Measurements from ENCODE around the gene C19orf67. TPM values are rescaled to one million over a fixed set of nuclear protein-coding genes. Genes with fewer than 3 reads are reported as not detected.
"Not testable (repeated sequence)": the region's sequence is repeated elsewhere in the genome, so short reads cannot be mapped to it uniquely, and the experiment has no call there.

Gene C19orf67
- total RNA-seq, 1 donor from 2014 or later = not detected

- FAIRE-seq (no peak), DNase-seq (ENCODE audit: low spot score in 2 of 2) (no peak)
Measured at GRCh38 chr19:14059652-14060155, 25.9 kb downstream of the C19orf67 start.

DNA sequence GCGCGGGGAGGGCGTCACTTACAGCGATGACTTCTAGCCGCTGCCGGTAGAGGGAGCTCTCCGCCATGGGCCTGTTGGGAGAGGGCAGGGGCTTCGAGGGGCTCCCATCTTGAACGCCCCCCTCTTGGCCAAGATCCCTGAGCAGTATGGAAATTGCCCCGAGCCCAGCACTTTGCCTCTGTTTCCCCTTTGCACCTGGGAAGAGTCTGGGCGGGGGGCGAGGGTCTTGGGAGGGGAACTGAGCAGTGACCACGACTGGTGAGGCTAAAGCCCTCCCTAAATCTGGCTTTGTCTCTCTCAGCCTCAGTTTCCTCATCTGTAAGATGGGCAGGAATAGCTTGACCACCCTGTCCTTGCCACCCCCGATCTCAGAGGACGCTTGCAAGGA is 26.5 kb downstream of the C19orf67 start:
- FAIRE-seq = no peak
- no peak for DNase-seq (ENCODE audit: low spot score in 2 of 2)

- FAIRE-seq (no peak), DNase-seq (ENCODE audit: low spot score in 2 of 2) (no peak)
Measured at GRCh38 chr19:14058182-14059092, 27.1 kb downstream of the C19orf67 start.

DNA sequence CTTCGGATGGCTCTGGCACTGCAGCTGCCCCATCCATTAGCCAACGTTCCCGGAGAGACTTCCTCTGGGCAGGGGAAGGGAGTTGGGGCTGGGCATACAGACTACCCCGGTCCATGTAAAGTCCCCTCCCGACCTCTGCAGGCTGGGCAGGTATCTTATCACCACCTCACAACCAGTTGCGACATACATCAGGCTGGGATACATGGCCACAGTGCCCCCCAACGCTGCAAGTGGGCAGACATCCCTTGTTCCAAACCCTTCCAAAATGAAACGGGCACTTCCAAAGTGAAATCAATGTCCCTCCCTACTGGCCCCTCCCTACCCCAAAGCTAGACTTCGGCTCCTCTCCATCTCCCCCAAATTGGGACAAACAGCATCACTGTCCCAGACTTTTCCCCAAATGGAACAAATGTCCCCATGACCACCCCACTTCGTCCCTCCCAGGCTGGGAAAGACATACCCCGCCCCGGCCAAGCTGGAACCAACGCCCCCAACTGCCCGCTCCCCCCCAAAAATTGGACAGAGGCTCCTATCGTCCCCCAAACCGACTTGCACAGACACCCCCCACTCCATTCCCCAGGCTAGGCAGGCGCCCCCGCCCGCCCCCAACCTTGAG is 28.7 kb downstream of the C19orf67 start:
- peak in 1 of 2 donors; percentile 39 for DNase-seq (ENCODE audit: low spot score in 2 of 2)
- FAIRE-seq = no peak

DNA sequence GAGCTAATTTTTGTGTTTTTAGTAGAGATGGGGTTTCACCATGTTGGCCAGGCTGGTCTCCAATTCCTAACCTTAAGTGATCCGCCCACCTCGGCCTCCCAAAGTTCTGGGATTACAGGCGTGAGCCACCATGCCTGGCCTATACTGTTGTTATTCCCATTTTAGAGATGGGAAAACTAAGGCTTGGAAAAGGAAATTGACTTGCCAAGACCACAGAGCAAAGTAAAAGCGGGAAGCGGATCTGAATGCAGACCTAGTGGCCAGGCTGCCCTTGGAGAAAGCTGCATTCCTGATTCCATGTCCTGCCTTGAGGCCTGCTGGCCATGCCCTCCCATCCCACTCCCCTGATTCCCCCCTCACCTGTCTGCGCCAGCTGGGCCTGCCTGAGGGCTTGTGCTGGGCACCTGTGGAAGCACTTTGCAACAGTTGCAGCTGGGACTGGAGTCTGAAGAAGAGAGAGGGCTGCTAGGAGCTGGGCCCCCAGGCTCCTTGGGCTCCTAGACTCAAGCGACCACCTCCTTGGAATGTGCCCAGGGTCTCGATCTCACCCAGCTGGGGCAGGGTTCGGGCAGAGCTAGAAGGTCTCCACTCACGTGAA is 29.4 kb downstream of the C19orf67 start:
- DNase-seq (ENCODE audit: low spot score in 2 of 2) = no peak
- no peak for FAIRE-seq

DNA sequence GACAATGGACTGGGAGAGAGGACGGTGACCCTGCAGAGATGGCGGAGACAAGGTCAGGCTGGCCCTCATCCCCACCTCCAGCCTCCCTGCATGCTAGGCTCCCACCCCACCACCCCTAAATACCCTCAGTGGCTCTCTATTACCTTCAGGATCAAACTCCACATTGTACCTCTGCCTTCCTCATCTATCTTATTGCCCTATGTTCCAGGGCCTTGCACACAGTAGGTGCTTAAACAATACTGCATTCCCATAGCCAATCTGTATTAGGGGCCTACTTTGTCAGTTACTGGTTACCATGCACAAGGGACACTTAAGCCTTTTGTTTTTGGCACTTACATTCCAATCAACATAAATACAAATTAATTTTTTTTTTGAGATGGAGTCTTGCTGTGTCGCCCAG is 30.2 kb downstream of the C19orf67 start:
- no peak for FAIRE-seq
- no peak for DNase-seq (ENCODE audit: low spot score in 2 of 2)

GRCh38 chr19:14054721-14055120 is 30.9 kb downstream of the C19orf67 start:
- DNase-seq (ENCODE audit: low spot score in 2 of 2) (no peak), FAIRE-seq (no peak)

GRCh38 chr19:14054099-14054498 is 31.5 kb downstream of the C19orf67 start:
- FAIRE-seq (no peak), DNase-seq (ENCODE audit: low spot score in 2 of 2) (no peak)

DNA sequence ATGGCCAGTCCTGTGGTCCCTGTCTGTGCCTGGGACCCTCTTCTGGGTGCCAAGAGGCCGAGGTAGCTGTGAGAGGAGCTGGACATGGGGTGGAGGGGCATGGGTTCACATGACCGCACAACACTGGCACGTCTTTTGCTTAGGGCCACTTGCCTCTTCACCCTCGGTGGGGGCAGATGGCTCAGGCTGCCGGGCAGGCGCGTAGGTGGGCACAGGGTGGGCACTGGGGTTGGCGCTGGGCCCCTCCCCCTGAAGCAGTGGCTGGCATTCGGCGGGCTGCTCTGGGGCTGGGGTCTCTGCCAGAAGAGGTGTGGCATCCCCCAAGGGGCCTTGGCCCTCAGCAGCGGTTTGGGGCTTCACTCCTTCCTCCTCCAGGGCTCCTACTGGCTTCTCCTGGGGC is 32.1 kb downstream of the C19orf67 start:
- DNase-seq (ENCODE audit: low spot score in 2 of 2) (no peak), FAIRE-seq (no peak)

GRCh38 chr19:14053032-14053431 is 32.6 kb downstream of the C19orf67 start:
- FAIRE-seq = no peak
- DNase-seq (ENCODE audit: low spot score in 2 of 2) = no peak

DNA sequence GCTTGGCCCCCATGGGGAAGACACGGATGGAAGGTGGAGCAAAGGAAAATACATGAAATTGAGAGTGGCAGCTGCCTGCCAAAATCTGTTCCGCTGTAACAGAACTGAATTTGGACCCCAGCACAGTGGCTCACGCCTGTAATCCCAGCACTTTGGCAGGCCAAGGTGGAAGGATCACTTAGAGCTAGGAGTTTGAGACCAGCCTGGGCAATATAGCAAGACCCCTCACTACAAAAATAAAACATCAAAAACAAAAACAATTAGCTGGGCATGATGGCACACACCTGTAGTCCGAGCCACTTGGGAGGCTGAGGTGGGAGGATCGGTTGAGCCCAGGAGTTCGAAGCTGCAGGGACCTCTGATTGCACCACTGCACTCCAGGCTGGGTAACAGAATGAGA is 33.1 kb downstream of the C19orf67 start:
- FAIRE-seq (no peak), DNase-seq (ENCODE audit: low spot score in 2 of 2) (no peak)

DNA sequence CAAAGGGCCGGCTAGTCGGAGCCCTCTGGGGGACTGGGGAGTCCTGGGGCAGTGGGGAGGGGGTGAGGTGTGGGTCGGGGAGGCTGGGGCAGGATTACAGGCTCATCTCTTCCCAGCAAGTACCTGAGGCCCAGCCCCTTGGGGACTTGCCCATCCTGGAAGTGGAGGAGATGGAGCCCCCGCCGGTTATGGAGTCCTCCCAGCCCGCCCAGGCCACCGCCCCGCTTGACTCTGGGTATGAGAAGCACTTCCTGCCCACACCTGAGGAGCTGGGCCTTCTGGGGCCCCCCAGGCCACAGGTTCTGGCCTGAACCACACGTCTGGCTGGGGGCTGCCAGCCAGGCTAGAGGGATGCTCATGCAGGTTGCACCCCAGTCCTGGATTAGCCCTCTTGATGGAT is 33.6 kb downstream of the C19orf67 start:
- FAIRE-seq (no peak), DNase-seq (ENCODE audit: low spot score in 2 of 2) (no peak)

DNA sequence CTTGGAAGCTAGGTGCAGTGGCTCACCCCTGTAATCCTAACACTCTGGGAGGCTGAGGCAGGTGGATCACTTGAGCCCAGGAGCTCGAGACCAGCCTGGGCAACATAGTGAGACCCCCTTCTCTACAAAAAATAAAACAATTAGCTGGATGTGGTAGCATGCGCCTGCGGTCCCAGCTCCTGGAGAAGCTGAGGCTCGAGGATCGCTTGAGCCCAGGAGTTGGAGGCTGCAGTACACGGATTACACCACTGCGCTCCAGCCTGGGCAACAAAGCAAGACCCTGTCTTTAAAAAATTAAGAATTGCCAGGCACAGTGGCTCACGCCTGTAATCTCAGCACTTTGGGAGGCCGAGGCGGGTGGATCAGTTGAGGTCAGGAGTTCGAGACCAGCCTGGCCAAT is 34.6 kb downstream of the C19orf67 start:
- not testable (repeated sequence) for FAIRE-seq; DNase-seq (ENCODE audit: low spot score in 2 of 2)

DNA sequence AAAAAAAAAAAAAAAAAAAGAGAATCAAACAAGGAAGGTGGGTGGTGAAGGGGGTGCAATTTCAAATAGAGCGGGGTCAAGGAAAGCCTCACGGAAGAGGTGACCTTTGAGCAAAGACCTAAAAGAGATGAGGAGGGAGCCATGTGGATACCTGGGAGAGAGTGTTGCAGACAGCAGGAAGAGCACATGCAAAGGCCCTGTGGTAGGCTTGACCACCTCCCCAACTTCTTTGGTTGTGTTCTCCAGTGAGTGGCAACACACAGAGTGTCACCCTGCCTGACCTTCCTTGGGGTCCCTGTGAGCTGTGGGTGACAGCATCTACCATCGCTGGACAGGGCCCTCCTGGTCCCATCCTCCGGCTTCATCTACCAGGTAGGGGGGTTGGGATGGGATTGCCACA is 35.1 kb downstream of the C19orf67 start:
- DNase-seq (ENCODE audit: low spot score in 2 of 2) (no peak), FAIRE-seq (no peak)

DNA sequence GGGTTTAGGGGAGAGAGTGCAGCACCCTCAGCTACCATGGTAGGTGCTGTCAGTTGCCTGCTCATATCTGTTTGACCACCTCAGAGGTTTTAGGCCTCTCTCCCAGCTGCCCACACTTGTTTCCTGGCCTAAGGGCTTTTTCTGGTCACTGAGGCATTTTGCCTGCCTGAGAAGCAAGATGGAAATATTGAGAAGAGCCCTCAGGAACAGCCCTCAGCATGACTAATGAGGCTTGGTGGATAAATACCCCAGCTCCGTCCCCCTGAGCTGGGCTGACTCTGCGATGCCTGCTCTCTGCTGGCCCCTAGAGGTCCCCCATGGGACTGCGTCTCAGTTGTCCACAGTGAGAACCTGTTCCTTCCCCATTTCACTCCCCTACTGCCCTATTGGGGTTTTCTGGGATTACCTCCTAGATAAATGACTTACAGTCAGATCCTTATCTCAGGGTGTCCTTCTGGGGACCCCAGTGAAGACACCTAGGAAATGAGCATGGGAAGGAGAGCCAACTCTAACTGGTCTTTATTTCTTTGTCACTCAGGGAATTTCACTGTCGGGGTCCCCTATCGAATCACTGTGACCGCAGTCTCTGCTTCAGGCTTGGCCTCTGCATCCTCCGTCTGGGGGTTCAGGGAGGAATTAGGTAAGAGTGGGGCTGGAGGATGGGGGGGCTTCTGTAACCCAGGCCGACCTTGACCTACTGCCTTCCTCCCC is 37.0 kb downstream of the C19orf67 start:
- DNase-seq (ENCODE audit: low spot score in 2 of 2) (peak in 1 of 2 donors; percentile 68), FAIRE-seq (no peak)

- not testable (repeated sequence) for DNase-seq (ENCODE audit: low spot score in 2 of 2); FAIRE-seq
Measured at GRCh38 chr19:14047866-14048265, 37.7 kb downstream of the C19orf67 start.

DNA sequence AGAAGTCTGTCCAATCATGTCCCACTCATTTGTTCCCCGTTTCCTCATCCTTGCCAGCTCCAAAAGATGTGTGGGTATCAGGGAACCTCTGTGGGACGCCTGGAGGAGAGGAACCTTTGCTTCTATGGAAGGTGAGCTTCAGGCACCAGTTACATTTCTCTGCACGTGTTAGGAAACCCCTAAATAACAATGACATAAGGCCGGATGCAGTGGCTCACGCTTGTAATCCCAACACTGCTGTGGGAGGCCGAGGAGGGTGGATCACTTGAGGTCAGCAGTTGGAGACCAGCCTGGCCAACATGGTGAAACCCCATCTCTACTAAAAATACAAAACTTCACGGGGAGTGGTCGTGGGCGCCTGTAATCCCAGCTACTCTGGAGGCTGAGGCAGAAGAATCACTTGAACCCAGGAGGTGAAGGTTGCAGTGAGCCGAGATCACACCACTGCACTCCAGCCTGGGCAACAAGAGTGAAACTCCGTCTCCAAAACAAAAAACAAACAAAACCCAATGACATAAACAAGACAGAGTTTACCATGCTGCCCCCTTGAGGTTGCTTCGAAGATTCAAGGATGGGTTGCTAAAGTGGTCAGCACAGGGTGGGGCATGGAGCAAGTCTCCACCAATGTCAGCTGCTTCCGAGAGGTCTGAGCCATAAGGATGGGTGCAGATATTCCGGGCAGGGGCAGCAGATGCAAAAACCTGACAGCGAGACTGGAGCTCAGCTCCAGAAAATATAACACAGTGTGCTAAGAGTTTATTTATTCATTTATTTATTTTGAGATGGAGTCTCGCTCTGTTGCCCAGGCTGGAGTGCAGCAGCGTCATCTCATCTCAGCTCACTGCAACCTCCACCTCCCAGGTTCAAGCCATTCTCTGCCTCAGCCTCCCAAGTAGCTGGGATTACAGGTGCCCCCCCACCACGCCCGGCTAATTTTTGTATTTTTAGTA is 42.6 kb downstream of the C19orf67 start:
- FAIRE-seq = not testable (repeated sequence)
- peak in 1 of 2 donors; percentile 65 for DNase-seq (ENCODE audit: low spot score in 2 of 2)

- DNase-seq (ENCODE audit: low spot score in 2 of 2) (no peak), FAIRE-seq (no peak)
Measured at GRCh38 chr19:14039181-14039580, 46.4 kb downstream of the C19orf67 start.

GRCh38 chr19:14035706-14036105 is 49.9 kb downstream of the C19orf67 start:
- FAIRE-seq = no peak
- DNase-seq (ENCODE audit: low spot score in 2 of 2) = no peak
